NCI-H146 treated with DMSO at 0.1 percent for 48 hours (cell line): ENCODE data around the gene IQSEC3.

Experiments used
- DNase-seq: peaks from one replicate; lab custom pipeline; 2025; ENCODE audit not compliant: unreplicated experiment; lab: John Stamatoyannopoulos, UW

The IQSEC3 gene

GRCh38 chr12:109872-110271 is 43.3 kb downstream of the IQSEC3 start:
- no peak for DNase-seq

- no peak for DNase-seq
Measured at GRCh38 chr12:111699-112493, 45.3 kb downstream of the IQSEC3 start.

- DNase-seq, result no peak
Measured at GRCh38 chr12:113347-113746, 46.8 kb downstream of the IQSEC3 start.

GRCh38 chr12:114626-115211 is 48.2 kb downstream of the IQSEC3 start:
- DNase-seq, result no peak

- no peak for DNase-seq
Measured at GRCh38 chr12:115518-115917, 49.0 kb downstream of the IQSEC3 start.

GRCh38 chr12:115960-116915 is 49.7 kb downstream of the IQSEC3 start:
- DNase-seq, result no peak

- no peak for DNase-seq
Measured at GRCh38 chr12:117311-117710, 50.7 kb downstream of the IQSEC3 start.

- no peak for DNase-seq
Measured at GRCh38 chr12:117816-118345, 51.3 kb downstream of the IQSEC3 start.

GRCh38 chr12:118591-118990 is 52.0 kb downstream of the IQSEC3 start:
- no peak for DNase-seq

GRCh38 chr12:120951-121350 is 54.4 kb downstream of the IQSEC3 start:
- no peak for DNase-seq

- no peak for DNase-seq
Measured at GRCh38 chr12:121647-122046, 55.1 kb downstream of the IQSEC3 start.

- no peak for DNase-seq
Measured at GRCh38 chr12:125075-125474, 58.5 kb downstream of the IQSEC3 start.

- no peak for DNase-seq
Measured at GRCh38 chr12:125566-125965, 59.0 kb downstream of the IQSEC3 start.

- DNase-seq, result no peak
Measured at GRCh38 chr12:128079-128478, 61.5 kb downstream of the IQSEC3 start.

- no peak for DNase-seq
Measured at GRCh38 chr12:129001-129400, 62.4 kb downstream of the IQSEC3 start.

- DNase-seq, result no peak
Measured at GRCh38 chr12:130519-130918, 64.0 kb downstream of the IQSEC3 start.

- no peak for DNase-seq
Measured at GRCh38 chr12:131008-131407, 64.4 kb downstream of the IQSEC3 start.

GRCh38 chr12:131732-132495 is 65.3 kb downstream of the IQSEC3 start:
- DNase-seq, result no peak

- peak; percentile 30 for DNase-seq
Measured at GRCh38 chr12:133616-134232, 67.2 kb downstream of the IQSEC3 start.

GRCh38 chr12:135138-135537 is 68.6 kb downstream of the IQSEC3 start:
- no peak for DNase-seq
